ENCODE data around the gene PPP1CA. TPM values are rescaled to one million over a fixed set of nuclear protein-coding genes. Genes with fewer than 3 reads are reported as not detected.

The PPP1CA gene
- total and polyA plus RNA-seq, 11 donors: 90.3 to 207 (median 105) TPM

GRCh38 chr11:67438158-67438902 is 36.7 kb upstream of the PPP1CA start:
- Histone ChIP-seq H3K9me3 (no peaks in the 10 kb centered on the region), H3K36me3 (peaks cover 0 to 73% (median 32%) of the 10 kb centered on the region in 9 donors), H3K27me3 (no peaks in the 10 kb centered on the region), H3K27ac (peak overlapping the region in 3 of 12 donors; percentile 42 to 90 (median 50)), H3K4me3 (peak overlapping the region in 4 of 12 donors; percentile 6 to 62 (median 24)), H3K4me1 (peaks cover 0 to 67% (median 22%) of the 10 kb centered on the region in 12 donors)
- TF ChIP-seq CTCF (IDR thresholded peaks at IDR 0.05) (no peak), POLR2A (IDR thresholded peaks at IDR 0.05) (no peak)
- 82 to 89% (median 85%) methylated on average over 27 to 41 of the region's 41 CpGs for WGBS, 4 donors
- intact Hi-C loops (cut with DNase I): no loop called here
- ATAC-seq (no peak), DNase-seq (peak in 1 of 5 donors; percentile 29)

- H3K36me3 ChIP-seq: peaks cover 0 to 79% (median 38%) of the 10 kb centered on the region in 9 donors
- ATAC-seq (no peak), DNase-seq (no peak)
- WGBS, 4 donors: 67 to 80% (median 71%) methylated on average over 2 to 3 of the region's 3 CpGs
- TF ChIP-seq POLR2A (IDR thresholded peaks at IDR 0.05): no peak
- no peak for TF ChIP-seq CTCF (IDR thresholded peaks at IDR 0.05)
- H3K27ac ChIP-seq: peak overlapping the region in 3 of 12 donors; percentile 26 to 90 (median 48)
- H3K4me1 ChIP-seq: peaks cover 0 to 65% (median 21%) of the 10 kb centered on the region in 12 donors
- intact Hi-C loops (cut with DNase I): no loop called here
- no peaks in the 10 kb centered on the region for H3K27me3 ChIP-seq
- peak overlapping the region in 4 of 12 donors; percentile 6 to 62 (median 24) for H3K4me3 ChIP-seq
- H3K9me3 ChIP-seq: no peaks in the 10 kb centered on the region
Measured at GRCh38 chr11:67437809-67438157, 36.1 kb upstream of the PPP1CA start.

- Histone ChIP-seq H3K36me3 (peaks cover 0 to 84% (median 43%) of the 10 kb centered on the region in 9 donors), H3K4me3 (peak within 1 kb of the TSS in 5 of 12 donors; percentile 5 to 62 (median 7)), H3K9me3 (no peaks in the 10 kb centered on the region), H3K4me1 (peaks cover 0 to 60% (median 16%) of the 10 kb centered on the region in 12 donors), H3K27ac (peak within 1 kb of the TSS in 5 of 12 donors; percentile 26 to 90 (median 39)), H3K27me3 (no peaks in the 10 kb centered on the region)
- ATAC-seq: peak in 1 of 4 donors; percentile 23
- intact Hi-C loops (cut with DNase I): no loop called here
- 57 to 79% (median 60%) methylated on average over 10 to 26 of the region's 26 CpGs for WGBS, 4 donors
- peak in 1 of 5 donors; percentile 20 for DNase-seq
- TF ChIP-seq POLR2A (IDR thresholded peaks at IDR 0.05) (no peak), CTCF (IDR thresholded peaks at IDR 0.05) (no peak)
Measured at GRCh38 chr11:67437082-67437808, 35.6 kb upstream of the PPP1CA start, which contains the start of gene PTPRCAP. Gene PTPRCAP, minus strand, starts transcription at chr11:67437682. Its CDS starts 63 bp downstream, at chr11:67437619.
